AG09309 (cell line): Measurements from ENCODE around the gene CATSPERE.
A peak's percentile ranks its signal among the peaks of the same experiment; 100 is the strongest.

Experiments used
- DNase-seq: peaks from one replicate; pipeline ENCODE4 v3.0.0-alpha.2; 2010; ENCODE audit warnings: low read depth
- H3K4me3 ChIP-seq: 2 replicates; pipeline ENCODE4 v1.5.1; 2011; ENCODE audit warnings: mild to moderate bottlenecking, low read depth, low read length, moderate library complexity; ENCODE audit not compliant: control insufficient read depth
- TF ChIP-seq, protein P1 (sequence below): IDR thresholded peaks from 2 replicates; pipeline ENCODE4 v1.5.1; 2011; ENCODE audit warnings: mild to moderate bottlenecking, low read depth, low read length, inconsistent platforms; ENCODE audit not compliant: insufficient read depth, control insufficient read depth; ENCODE audit errors: missing control alignments

Gene CATSPERE, protein sequence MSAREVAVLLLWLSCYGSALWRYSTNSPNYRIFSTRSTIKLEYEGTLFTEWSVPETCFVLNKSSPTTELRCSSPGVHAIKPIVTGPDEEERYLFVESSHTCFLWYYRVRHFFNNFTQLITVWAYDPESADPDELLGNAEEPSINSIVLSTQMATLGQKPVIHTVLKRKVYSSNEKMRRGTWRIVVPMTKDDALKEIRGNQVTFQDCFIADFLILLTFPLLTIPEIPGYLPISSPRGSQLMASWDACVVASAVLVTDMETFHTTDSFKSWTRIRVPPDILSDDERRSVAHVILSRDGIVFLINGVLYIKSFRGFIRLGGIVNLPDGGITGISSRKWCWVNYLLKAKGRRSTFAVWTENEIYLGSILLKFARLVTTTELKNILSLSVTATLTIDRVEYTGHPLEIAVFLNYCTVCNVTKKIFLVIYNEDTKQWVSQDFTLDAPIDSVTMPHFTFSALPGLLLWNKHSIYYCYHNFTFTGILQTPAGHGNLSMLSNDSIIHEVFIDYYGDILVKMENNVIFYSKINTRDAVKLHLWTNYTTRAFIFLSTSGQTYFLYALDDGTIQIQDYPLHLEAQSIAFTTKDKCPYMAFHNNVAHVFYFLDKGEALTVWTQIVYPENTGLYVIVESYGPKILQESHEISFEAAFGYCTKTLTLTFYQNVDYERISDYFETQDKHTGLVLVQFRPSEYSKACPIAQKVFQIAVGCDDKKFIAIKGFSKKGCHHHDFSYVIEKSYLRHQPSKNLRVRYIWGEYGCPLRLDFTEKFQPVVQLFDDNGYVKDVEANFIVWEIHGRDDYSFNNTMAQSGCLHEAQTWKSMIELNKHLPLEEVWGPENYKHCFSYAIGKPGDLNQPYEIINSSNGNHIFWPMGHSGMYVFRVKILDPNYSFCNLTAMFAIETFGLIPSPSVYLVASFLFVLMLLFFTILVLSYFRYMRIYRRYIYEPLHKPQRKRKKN

DNA sequence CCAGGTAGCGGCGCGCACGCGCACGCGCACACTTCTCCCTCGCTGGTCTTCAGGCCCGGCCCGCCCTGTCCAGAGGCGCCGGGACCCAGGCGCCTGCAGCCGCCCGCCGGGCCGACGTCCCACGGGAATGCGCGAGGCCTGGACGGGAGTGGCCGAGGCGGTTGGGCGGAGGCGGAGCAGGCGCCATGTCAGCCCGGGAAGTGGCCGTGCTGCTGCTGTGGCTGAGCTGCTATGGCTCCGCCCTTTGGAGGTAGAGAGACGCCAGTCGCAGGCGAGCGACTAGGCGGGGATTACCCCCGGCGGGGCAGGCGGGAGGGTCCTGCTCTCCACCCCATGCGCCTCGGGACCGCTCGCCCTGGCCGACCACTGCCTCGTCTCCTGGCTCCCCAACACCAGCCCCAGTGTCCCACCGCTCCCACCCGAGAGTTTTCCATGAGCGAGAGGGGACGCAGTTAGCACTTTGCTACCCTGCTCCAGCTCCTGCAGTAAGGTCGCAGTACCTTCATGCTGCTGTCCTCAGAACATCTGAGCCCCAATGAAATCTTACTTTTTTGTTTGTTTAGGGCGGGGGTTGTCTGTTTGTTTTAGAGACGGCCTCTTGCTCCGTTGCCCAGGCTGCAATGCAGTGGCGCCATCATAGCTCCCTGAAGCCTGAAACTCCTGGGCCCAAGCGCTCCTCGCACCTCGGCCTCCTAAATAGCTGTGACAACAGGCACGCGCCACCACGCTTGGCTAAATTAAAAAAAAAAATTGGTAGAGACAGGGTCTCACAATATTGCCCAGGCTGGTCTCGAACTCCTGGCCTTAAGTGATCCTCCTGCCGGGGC is at the start of gene CATSPERE:
Gene CATSPERE (plus strand): TSS at position 29 of the 827 bp plus-strand sequence. CDS start 157 bp downstream, at position 186.
- TF ChIP-seq, protein P1, sequence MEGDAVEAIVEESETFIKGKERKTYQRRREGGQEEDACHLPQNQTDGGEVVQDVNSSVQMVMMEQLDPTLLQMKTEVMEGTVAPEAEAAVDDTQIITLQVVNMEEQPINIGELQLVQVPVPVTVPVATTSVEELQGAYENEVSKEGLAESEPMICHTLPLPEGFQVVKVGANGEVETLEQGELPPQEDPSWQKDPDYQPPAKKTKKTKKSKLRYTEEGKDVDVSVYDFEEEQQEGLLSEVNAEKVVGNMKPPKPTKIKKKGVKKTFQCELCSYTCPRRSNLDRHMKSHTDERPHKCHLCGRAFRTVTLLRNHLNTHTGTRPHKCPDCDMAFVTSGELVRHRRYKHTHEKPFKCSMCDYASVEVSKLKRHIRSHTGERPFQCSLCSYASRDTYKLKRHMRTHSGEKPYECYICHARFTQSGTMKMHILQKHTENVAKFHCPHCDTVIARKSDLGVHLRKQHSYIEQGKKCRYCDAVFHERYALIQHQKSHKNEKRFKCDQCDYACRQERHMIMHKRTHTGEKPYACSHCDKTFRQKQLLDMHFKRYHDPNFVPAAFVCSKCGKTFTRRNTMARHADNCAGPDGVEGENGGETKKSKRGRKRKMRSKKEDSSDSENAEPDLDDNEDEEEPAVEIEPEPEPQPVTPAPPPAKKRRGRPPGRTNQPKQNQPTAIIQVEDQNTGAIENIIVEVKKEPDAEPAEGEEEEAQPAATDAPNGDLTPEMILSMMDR: no peak
- H3K4me3 ChIP-seq: peak within 1 kb of the TSS; percentile 44
- DNase-seq: peak; percentile 31

- TF ChIP-seq, protein P1: no peak
Measured at GRCh38 chr1:244412176-244412575, 48.9 kb upstream of the CATSPERE start.

DNA sequence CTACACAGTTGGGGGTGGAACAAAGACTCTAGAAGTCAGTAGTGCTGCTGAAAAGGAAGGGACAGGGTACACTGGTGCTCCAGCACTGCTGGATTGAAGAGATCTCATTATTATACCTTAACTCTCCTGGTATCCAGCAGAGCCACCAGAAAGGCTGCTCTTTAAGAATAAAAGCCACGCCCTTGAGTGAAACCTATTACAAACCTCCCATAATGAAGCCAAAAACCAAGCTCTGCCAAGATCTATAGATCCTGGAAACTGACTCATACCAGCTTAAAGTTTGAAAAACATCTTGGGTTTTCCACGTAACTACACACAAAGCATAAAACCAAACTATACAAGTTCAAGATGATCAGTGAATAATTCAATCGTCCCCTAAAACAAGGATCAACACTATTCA is 47.3 kb upstream of the CATSPERE start:
- TF ChIP-seq, protein P1: no peak
- no peak overlapping the region for H3K4me3 ChIP-seq
- DNase-seq: no peak

More at GRCh38 chr1:244412176-244412575, 48.9 kb upstream of the CATSPERE start:
- H3K4me3 ChIP-seq: no peak overlapping the region
- no peak for DNase-seq

GRCh38 chr1:244414543-244414942 is 46.5 kb upstream of the CATSPERE start:
- peak; percentile 49 for DNase-seq
- TF ChIP-seq, protein P1: peak; percentile 53

DNA sequence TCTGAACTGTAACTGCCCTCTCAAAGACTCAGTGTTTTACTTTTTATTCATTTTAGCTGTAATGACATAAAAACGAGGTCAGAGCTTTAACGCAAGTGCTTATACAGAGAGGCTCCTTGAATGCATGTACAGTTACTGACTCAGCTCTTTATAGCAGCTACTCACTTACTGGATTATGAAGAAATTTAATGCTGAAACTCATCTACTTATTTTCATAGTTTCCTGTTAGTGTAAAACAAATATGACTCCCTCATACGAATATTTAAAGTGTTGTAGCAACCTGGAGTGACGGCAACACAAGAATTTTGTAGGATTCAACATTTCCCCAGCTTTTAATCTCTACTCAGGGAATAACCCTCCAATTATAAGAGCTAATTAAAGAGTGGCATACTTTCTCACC is 42.0 kb upstream of the CATSPERE start:
- TF ChIP-seq, protein P1: no peak
- H3K4me3 ChIP-seq: no peak overlapping the region
- DNase-seq: no peak

More at GRCh38 chr1:244414543-244414942, 46.5 kb upstream of the CATSPERE start:
- no peak overlapping the region for H3K4me3 ChIP-seq

DNA sequence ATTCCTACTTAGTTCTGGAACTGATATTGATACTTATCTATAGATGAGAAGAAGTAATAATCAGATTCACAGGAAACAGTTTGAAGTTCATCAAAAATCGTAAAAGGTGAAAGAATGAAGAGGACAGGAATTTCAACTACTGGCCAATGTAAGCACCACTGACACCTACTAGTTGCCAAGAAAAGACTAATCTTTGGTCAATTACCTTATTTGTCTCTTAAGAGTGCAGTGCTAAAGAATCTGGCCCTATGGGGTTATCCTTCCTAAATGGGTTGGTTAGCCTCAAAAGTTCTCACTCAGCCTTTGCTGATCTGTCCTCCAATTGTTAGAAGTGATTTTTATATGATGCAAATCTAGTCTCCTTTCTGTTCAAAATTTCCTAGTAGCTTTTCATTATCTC is 38.9 kb upstream of the CATSPERE start:
- TF ChIP-seq, protein P1: no peak
- no peak for DNase-seq
- H3K4me3 ChIP-seq: no peak overlapping the region
